Activated CD4-positive, alpha-beta T cell treated with anti-CD3 and anti-CD28 coated beads for 48 hours (primary cell): ENCODE measurements around the gene CDC45.

ENCODE experiments used
- DNase-seq: peaks from one replicate; pipeline ENCODE4 v3.0.0-alpha.2; 2020

CDC45 gene

DNA sequence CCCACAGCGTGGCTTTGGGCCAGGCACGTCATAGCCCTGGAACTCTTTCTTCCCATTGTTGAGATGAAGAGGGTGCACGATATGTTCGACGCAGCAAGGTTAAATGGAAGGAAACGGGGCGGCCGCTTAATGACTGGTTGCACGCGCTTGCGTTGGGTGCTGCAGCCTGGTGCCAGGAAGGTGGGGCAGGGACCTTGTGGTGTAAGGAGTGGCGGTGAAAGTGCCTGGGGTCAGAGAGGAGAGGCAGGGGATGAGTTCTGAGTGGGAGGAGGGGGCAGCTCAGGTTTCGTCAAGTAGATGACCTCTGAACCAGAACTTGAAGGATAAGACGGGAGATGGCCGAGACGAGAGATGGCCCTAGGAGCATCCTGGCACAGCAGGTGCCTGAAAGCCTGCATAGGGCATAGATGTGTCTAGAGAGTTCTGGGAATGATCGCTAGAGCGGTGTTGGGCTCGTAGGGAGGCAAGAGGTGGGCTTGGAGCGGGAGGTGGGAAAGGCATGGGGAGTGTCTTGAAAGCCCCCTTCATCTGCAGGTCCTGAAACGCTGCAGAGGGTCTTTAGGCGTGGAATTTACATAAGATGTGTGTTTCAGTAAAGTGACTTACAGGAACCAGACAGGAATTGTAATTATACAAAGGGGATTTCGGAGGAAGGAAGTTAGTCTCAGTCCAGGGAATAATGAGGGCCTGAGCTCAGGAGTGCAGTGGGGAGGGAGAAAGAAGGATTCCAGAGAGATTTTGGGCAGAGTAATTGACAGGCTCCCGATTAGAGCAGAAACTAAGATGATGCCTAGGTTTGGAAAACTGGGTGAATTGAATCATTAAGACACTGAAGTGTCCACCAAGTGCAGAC, 87.7 kb downstream of the CDC45 start:
- DNase-seq: no peak

DNA sequence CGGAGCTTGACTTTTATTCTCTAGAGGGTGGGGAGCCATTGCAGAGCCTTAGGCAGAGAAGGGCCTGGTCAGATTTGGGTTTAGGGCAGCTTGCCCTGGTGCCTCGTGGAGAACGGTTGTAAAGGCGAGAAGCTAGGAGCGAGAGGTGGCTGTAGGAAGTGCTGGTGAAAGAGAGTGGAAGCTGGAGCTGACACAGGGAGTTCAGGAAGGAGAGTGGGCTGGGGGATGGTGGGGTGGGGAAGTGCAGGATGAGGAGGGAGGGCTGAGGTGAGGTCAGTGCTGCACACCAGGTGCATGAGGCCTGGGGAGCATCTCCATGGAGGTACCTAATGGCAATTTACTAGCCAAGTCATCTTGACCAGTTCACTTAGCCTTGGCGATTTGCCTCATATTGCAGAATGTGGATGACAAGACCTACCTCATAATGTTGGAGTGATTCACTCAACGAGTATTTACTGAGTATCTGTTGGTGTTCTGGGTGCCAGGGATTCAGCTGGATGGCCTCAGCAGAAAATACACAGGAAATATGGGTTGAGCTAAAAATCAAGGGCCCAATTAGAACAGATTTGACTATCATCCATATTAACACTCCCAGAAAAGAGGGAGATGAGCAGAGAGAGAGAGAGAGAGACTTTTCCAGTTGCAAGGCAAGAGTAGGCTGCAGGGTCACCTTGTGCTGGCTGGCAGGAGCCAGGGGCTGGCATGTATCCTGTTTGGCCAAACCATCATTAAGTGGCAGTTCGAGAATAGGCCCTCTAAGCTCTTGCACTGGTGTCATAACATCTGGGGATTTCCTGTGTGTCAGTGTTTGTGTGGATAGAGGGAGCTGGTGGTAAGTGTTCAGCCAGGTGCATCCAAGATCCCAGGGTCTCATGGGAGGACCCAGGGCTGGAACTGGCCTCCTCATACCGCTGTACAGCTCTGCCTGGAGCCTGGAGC, 88.9 kb downstream of the CDC45 start:
- DNase-seq: no peak

DNA sequence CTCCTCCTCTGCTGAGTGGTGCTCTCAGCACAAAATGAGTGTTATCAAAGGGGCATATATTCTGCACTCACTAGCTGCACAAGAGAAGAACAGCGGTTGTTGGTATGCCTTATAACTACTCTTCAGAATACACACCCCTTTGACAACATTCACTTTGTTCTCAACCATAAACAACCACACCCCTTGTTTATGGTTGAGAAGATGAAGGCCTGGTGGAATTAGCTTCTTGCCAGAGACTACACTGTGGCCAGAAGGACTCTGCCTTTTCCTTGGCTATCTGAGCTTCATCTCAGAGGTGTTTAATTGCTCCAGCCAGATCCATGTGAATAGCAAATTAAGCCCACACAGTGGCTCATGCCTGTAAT, 89.5 kb downstream of the CDC45 start:
- no peak for DNase-seq

DNA sequence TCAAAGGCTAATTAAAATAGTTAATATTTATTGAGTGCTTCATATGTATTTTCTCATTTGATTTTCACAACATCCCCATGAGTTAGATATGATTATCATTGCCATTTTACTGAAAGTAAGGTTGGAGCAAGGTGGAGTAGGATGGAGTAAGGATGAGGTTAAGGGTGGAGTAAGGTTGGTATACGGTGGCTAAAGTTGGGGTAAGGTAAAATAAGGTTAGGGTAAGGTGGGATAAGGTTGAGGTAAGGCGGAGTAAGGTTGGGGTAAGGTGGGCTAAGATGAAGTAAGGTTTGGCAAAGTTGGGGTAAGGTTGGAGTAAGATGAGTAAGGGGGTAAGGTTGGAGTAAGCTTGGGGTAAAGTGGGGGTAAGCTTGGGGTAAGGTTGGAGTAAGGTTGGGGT, 90.3 kb downstream of the CDC45 start:
- no peak for DNase-seq
